CD4-positive, alpha-beta memory T cell (primary cell): ENCODE data around the gene TUBB4B. TPM values are rescaled to one million over a fixed set of nuclear protein-coding genes. Genes with fewer than 3 reads are reported as not detected.

ENCODE experiments used
- CTCF ChIA-PET: fragments of 350-600 bp; sonication (Branson Sonifier 250); formaldehyde crosslinking; loops from one replicate; lab custom pipeline; 2021; ENCODE audit warnings: inconsistent platforms; ENCODE audit not compliant: partially characterized antibody; lab: Charles Lee
- POLR2A ChIA-PET: fragments of 350-600 bp; sonication (Branson Sonifier 250); formaldehyde crosslinking; loops from one replicate; lab custom pipeline; 2021; ENCODE audit not compliant: partially characterized antibody; lab: Charles Lee
- DNase-seq, 5 donors: peaks; one replicate each; pipeline versions ENCODE4 v3.0.0 to v3.0.0-alpha.2; 2020 to 2022; ENCODE audit warnings: mixed read lengths in 1 of 5
- H3K27ac ChIP-seq: one replicate; pipeline ENCODE4 v1.7.0; 2013; ENCODE audit warnings: low read depth, low read length
- H3K27me3 ChIP-seq: 2 replicates; pipeline ENCODE4 v1.7.0; 2013; ENCODE audit warnings: mild to moderate bottlenecking, low read length, moderate library complexity; ENCODE audit not compliant: insufficient read depth
- H3K36me3 ChIP-seq: 2 replicates; pipeline ENCODE4 v1.7.0; 2013; ENCODE audit warnings: mild to moderate bottlenecking, low read length, moderate library complexity; ENCODE audit not compliant: insufficient read depth
- H3K4me1 ChIP-seq: 2 replicates; pipeline ENCODE4 v1.7.0; 2013; ENCODE audit warnings: mild to moderate bottlenecking, low read length, moderate library complexity; ENCODE audit not compliant: insufficient read depth
- H3K4me3 ChIP-seq, 2 donors: one replicate each; pipeline ENCODE4 v1.7.0; 2013; ENCODE audit warnings: low read length in 2 of 2, mild to moderate bottlenecking in 1 of 2
- H3K9me3 ChIP-seq, 2 donors: one replicate each; pipeline ENCODE4 v1.7.0; 2013; ENCODE audit warnings: low read length in 2 of 2, control low read depth in 1 of 2; ENCODE audit not compliant: control insufficient read depth in 1 of 2
- H3K27ac Mint-ChIP-seq, 7 donors: one replicate each; pipeline ENCODE4 v1.8.0; 2020 to 2021; ENCODE audit warnings: mixed read lengths in 7 of 7, mild to moderate bottlenecking in 6 of 7, inconsistent platforms in 3 of 7, moderate library complexity in 3 of 7
- H3K27me3 Mint-ChIP-seq, 2 donors: one replicate each; pipeline ENCODE4 v1.8.0; 2020 to 2021; ENCODE audit warnings: mixed read lengths in 2 of 2
- H3K36me3 Mint-ChIP-seq, 2 donors: one replicate each; pipeline ENCODE4 v1.8.0; 2020 to 2021; ENCODE audit warnings: mixed read lengths in 2 of 2, inconsistent platforms in 1 of 2, mild to moderate bottlenecking in 1 of 2
- H3K4me1 Mint-ChIP-seq, 4 donors: one replicate each; pipeline ENCODE4 v1.8.0; 2020 to 2021; ENCODE audit warnings: mixed read lengths in 4 of 4, mild to moderate bottlenecking in 1 of 4
- H3K4me3 Mint-ChIP-seq, 8 donors: one replicate each; pipeline ENCODE4 v1.8.0; 2020 to 2021; ENCODE audit warnings: mixed read lengths in 8 of 8, mild to moderate bottlenecking in 7 of 8, moderate library complexity in 6 of 8, inconsistent platforms in 3 of 8
- H3K9me3 Mint-ChIP-seq, 8 donors: one replicate each; pipeline ENCODE4 v1.8.0; 2020 to 2021; ENCODE audit warnings: mixed read lengths in 8 of 8, mild to moderate bottlenecking in 5 of 8, inconsistent platforms in 3 of 8, moderate library complexity in 1 of 8
- intact Hi-C: fragments of 100-400 bp; cut with micrococcal nuclease; formaldehyde crosslinking; loops from one replicate; pipeline ENCODE4 v1.15.1; 2023
- polyA plus RNA-seq, 2 donors: library from polyadenylated mRNA; unstranded; fragments of 300-500 nt; fragmentation: Illumina TruSeq; gene quantifications; one replicate each; pipeline ENCODE4 v1.2.3, GENCODE V29; 2021
- total RNA-seq, 2 experiments: library from RNA; stranded (reverse); gene quantifications; one replicate each; pipeline ENCODE4 v1.2.3, GENCODE V29; 2021

TUBB4B gene
- total and polyA plus RNA-seq, 4 experiments from 2014 or later, result 53.1 to 103 (median 82.0) TPM

GRCh38 chr9:137225699-137226331 lies 15.3 kb upstream of the TUBB4B start:
- no peaks in the 10 kb centered on the region for H3K27me3 ChIP-seq
- Mint-ChIP-seq H3K4me1 (peaks cover 2 to 19% (median 6%) of the 10 kb centered on the region in 4 donors), H3K36me3 (no peaks in the 10 kb centered on the region), H3K27ac (no peak overlapping the region), H3K4me3 (no peak overlapping the region), H3K9me3 (no peaks in the 10 kb centered on the region), H3K27me3 (peaks cover 3 to 4% of the 10 kb centered on the region in 2 donors)
- ChIA-PET POLR2A (interaction anchor here (1.2 to 4.2 kb wide), 6 partner anchors 11 to 140 kb away, joined by 4 to 31 read pairs (median 8); partner anchors contain the start of genes ANAPC2, MAN1B1, SSNA1 and TUBB4B), CTCF (interaction anchor here (1.1 to 4.6 kb wide), 5 partner anchors 19 to 179 kb away, joined by 3 to 33 read pairs (median 7); partner anchors contain the start of gene NPDC1)
- H3K36me3 ChIP-seq, result no peaks in the 10 kb centered on the region
- no peak overlapping the region for H3K27ac ChIP-seq
- H3K4me1 ChIP-seq, result peaks cover 18% of the 10 kb centered on the region
- intact Hi-C loops, result no loop called here
- no peaks in the 10 kb centered on the region for H3K9me3 ChIP-seq
- no peak for DNase-seq
- no peak overlapping the region for H3K4me3 ChIP-seq

DNA sequence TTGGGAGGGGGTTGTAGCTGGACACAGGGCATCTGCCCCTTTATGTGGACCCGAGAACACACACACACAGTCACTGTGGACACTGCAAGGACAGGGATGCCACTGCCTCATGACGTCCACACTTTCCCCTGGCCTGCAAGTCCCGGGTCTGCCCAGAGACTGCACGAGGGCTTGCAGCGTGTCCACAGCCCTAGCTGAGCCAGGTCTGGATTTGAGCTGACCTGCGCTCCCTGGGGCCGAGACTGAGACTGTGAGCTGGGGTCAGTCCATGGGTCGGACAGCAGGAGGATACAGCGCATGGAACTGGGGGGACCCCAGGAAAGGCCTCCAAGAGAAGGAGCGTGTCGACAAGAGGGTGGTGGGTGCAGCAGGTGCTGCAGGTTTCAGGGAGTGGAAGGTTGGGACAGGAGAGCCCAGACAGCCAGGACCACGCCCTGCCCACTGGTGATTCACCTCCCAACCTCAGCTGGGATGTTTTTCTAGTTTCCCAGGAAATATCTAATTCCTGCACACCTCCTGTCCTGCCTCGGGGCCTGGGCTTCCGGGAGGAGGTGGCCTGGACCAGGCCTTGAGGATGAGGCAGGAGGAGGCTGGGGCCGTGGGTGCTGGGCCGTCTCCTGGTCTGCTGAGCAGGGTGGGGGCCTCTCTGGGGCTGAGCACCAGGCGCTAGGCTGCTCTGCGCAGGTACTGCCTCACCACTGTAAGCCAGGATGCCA lies 14.6 kb upstream of the TUBB4B start:
- Mint-ChIP-seq H3K27me3 (peaks cover 3 to 4% of the 10 kb centered on the region in 2 donors), H3K36me3 (no peaks in the 10 kb centered on the region), H3K4me3 (no peak overlapping the region), H3K4me1 (peaks cover 2 to 19% (median 6%) of the 10 kb centered on the region in 4 donors), H3K27ac (peak overlapping the region in 1 of 7 donors; percentile 42), H3K9me3 (no peaks in the 10 kb centered on the region)
- Histone ChIP-seq H3K27me3 (no peaks in the 10 kb centered on the region), H3K4me3 (no peak overlapping the region), H3K36me3 (no peaks in the 10 kb centered on the region), H3K27ac (no peak overlapping the region), H3K4me1 (peaks cover 18% of the 10 kb centered on the region), H3K9me3 (no peaks in the 10 kb centered on the region)
- intact Hi-C loops, result loop anchor here (1.0 kb wide), 5 partner anchors 50 to 439 kb away; partner anchors contain the start of gene NPDC1
- DNase-seq, result no peak
- ChIA-PET CTCF (interaction anchor here (1.1 to 4.6 kb wide), 10 partner anchors 19 to 180 kb away, joined by 3 to 33 read pairs (median 6); partner anchors contain the start of genes ANAPC2, NPDC1 and SSNA1), POLR2A (interaction anchor here (0.8 to 4.2 kb wide), 9 partner anchors 10 to 139 kb away, joined by 3 to 31 read pairs (median 4); partner anchors contain the start of genes ANAPC2, MAN1B1, SSNA1 and TPRN)

GRCh38 chr9:137227054-137227852 lies 13.8 kb upstream of the TUBB4B start, which contains the start of gene RNF224:
TSS of gene RNF224 (plus strand) at chr9:137227502. CDS start at chr9:137228336, 834 bp downstream.
- ChIA-PET POLR2A (interaction anchor here (0.5 to 2.0 kb wide), 11 partner anchors 10 to 500 kb away, joined by 3 to 11 read pairs (median 4); partner anchors contain the start of genes ANAPC2, MAN1B1, SSNA1 and TPRN), CTCF (interaction anchor here (0.6 to 4.6 kb wide), 15 partner anchors 10 to 181 kb away, joined by 3 to 33 read pairs (median 5); partner anchors contain the start of genes ANAPC2, NPDC1, SSNA1 and TPRN)
- peak; percentile 73 to 79 (median 74) for DNase-seq
- Mint-ChIP-seq H3K27ac (peak within 1 kb of the TSS in 5 of 7 donors; percentile 11 to 79 (median 57)), H3K27me3 (peaks cover 3 to 4% of the 10 kb centered on the region in 2 donors), H3K36me3 (no peaks in the 10 kb centered on the region), H3K4me3 (peak within 1 kb of the TSS in 2 of 8 donors; percentile 5 to 55), H3K9me3 (no peaks in the 10 kb centered on the region), H3K4me1 (peaks cover 2 to 19% (median 6%) of the 10 kb centered on the region in 4 donors)
- H3K27me3 ChIP-seq, result no peaks in the 10 kb centered on the region
- no peak within 1 kb of the TSS for H3K27ac ChIP-seq
- intact Hi-C loops, result loop anchor here (1.0 kb wide), 5 partner anchors 51 to 440 kb away; partner anchors contain the start of gene NPDC1
- H3K4me3 ChIP-seq, result no peak within 1 kb of the TSS
- no peaks in the 10 kb centered on the region for H3K36me3 ChIP-seq
- H3K4me1 ChIP-seq, result peaks cover 18% of the 10 kb centered on the region
- H3K9me3 ChIP-seq, result no peaks in the 10 kb centered on the region

DNA sequence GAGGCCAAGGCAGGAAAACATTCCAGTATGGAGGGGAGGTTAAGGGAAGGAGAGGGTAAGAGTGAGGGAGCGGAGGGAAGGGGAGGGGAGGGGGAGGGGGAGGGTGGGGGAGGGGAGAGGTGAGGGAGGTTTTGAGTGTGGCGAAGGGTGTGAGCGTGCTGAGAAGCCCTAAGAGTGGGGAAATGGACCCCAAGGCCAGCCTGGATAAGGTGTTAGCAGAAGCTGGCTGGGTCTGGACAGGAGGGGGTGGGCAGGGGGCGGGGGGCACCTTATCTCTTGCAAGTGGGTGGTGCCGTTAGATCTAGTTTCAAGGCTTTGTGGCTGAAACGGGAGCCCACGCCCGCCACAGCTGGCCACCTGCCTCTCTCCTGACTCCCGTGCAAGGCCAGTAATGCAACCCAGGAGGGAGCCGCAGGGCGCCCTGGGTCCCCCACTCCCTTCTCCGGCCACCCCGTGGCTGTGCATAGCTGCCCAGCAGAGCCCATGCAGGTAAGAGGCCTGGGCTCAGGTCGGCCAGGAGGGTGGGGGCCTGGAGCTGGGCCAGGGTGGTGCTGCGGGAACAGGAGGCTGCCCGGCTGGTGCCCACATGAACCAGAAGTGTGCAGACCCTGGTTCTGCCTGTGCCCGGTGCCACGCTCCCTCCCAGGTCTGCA lies 13.1 kb upstream of the TUBB4B start:
- Mint-ChIP-seq H3K4me1 (peaks cover 2 to 18% (median 5%) of the 10 kb centered on the region in 4 donors), H3K36me3 (no peaks in the 10 kb centered on the region), H3K9me3 (no peaks in the 10 kb centered on the region), H3K4me3 (peak overlapping the region in 1 of 8 donors; percentile 55), H3K27me3 (peaks cover 3 to 4% of the 10 kb centered on the region in 2 donors), H3K27ac (peak overlapping the region in 5 of 7 donors; percentile 11 to 79 (median 57))
- ChIA-PET POLR2A (interaction anchor here (1.0 to 2.0 kb wide), 5 partner anchors 13 to 141 kb away, joined by 3 to 11 read pairs (median 8); partner anchors contain the start of genes ANAPC2, MAN1B1, SSNA1 and TUBB4B), CTCF (interaction anchor here (0.6 to 4.6 kb wide), 12 partner anchors 9 to 132 kb away, joined by 3 to 33 read pairs (median 5); partner anchors contain the start of genes ANAPC2, SSNA1 and TPRN)
- no peak overlapping the region for H3K27ac ChIP-seq
- no peaks in the 10 kb centered on the region for H3K27me3 ChIP-seq
- peaks cover 11% of the 10 kb centered on the region for H3K4me1 ChIP-seq
- intact Hi-C loops, result loop anchor here (1.0 kb wide), 5 partner anchors 52 to 441 kb away; partner anchors contain the start of gene NPDC1
- no peak overlapping the region for H3K4me3 ChIP-seq
- DNase-seq, result no peak
- no peaks in the 10 kb centered on the region for H3K9me3 ChIP-seq
- no peaks in the 10 kb centered on the region for H3K36me3 ChIP-seq

DNA sequence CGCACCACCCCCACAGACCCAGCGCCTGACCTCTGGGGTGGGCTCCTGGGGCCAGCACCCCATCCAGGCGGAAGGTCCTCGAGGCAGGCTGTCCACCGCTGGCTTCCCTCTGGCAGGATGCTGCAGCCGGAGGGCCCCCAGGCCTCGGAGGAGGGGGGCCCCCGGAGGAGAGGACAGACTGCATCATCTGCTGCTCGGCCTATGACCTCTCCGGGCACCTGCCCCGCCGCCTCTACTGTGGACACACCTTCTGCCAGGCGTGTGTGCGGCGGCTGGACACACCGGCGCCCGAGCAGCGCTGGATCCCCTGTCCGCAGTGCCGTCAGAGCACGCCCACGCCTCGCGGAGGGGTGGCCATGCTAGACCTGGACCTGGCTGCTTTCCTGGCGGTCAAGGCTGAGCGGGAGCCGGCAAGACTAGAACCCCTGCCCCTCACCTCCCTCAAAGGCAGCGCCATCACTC lies 12.6 kb upstream of the TUBB4B start:
- H3K4me1 Mint-ChIP-seq, result peaks cover 2 to 12% (median 4%) of the 10 kb centered on the region in 4 donors
- H3K4me3 ChIP-seq, result no peak overlapping the region
- H3K36me3 ChIP-seq, result no peaks in the 10 kb centered on the region
- intact Hi-C loops, result no loop called here
- ChIA-PET POLR2A (no interaction called here), CTCF (interaction anchor here (2.3 to 4.6 kb wide), 2 partner anchors 105 to 109 kb away, joined by 14 to 33 read pairs; no protein-coding TSS in a partner anchor)
- no peak for DNase-seq
- H3K36me3 Mint-ChIP-seq, result no peaks in the 10 kb centered on the region
- no peak overlapping the region for H3K4me3 Mint-ChIP-seq
- no peaks in the 10 kb centered on the region for H3K9me3 ChIP-seq
- H3K27ac ChIP-seq, result no peak overlapping the region
- peaks cover 9% of the 10 kb centered on the region for H3K4me1 ChIP-seq
- H3K27me3 ChIP-seq, result no peaks in the 10 kb centered on the region
- H3K27ac Mint-ChIP-seq, result no peak overlapping the region
- no peaks in the 10 kb centered on the region for H3K9me3 Mint-ChIP-seq
- peaks cover 3 to 4% of the 10 kb centered on the region in 2 donors for H3K27me3 Mint-ChIP-seq
